SIG-M5 (cell line): ENCODE data around the gene CATSPER3.
"Not testable (repeated sequence)": the region's sequence is repeated elsewhere in the genome, so short reads cannot be mapped to it uniquely, and the experiment has no call there.

ENCODE experiments used
- DNase-seq: peaks from one replicate; lab custom pipeline; 2025; lab: John Stamatoyannopoulos, UW

Gene CATSPER3

DNA sequence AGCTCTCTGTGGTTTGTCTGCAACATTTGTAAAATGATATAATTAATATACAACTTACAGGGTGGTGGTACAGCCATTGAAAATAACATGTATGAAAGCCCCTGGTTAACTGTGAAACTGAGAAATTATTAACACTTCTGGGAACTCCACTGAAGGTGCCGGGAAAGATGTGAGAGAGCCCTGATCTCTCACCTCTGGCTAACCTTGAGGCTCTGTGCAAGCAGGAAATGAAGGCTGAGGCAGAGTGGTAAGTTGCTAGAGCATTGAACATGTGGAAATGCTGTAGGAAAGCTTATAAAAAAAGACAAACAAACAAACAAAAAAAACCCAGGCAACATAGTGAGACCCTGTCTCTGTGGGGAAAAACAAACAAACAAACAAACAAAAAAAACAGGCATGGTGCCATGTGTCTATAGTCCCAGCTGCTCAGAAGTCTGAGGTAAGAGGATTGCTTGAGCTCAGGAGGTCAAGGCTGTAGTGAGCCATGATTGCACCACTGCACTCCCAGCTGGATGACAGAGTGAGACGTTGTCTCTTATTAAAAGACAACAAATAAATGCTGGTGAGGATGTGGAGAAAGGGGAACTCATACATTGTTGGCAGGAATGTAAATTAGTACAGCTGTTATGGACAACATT lies 7.5 kb downstream of the CATSPER3 start:
- DNase-seq: no peak

DNA sequence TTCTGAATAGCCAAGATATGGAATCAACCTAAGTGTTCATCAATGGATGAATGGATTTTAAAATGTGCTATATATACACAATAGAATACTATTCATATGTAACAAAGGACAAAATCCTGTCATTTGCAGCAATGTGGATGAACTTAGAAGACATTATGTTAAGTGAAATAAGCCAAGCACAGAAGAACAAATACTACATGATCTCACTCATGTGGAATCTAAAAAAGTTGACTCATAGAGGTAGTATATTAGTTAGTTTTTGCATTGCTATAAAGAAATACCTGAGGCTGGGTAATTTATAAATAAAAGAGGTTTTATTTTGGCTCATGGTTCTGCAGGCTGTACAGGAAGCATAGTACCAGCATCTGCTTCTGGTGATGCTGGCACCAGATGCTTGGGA lies 8.1 kb downstream of the CATSPER3 start:
- no peak for DNase-seq

GRCh38 chr5:134976841-134977240 lies 9.1 kb downstream of the CATSPER3 start:
- no peak for DNase-seq

- DNase-seq: no peak
Observed at GRCh38 chr5:134979416-134979815, 11.7 kb downstream of the CATSPER3 start.

DNA sequence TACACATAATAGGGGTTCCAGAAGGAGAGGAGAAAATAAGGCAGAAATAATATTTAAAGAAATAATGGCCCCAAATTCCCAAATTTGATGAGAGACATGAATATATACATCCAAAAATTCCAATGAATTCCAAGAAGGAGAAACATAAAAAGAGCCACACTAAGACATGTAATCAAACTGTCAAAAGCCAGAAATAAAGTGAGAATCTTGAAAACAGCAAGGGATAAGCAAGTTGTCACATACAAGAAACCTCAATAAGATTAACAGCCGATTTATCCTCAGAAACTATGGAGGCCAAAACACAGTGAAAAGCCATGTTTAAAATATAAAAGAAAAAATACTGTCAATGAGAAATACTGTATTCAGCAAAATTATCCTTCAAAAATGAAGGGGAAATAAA lies 14.5 kb downstream of the CATSPER3 start:
- no peak for DNase-seq

GRCh38 chr5:134989266-134989830 lies 21.6 kb downstream of the CATSPER3 start:
- DNase-seq: no peak

DNA sequence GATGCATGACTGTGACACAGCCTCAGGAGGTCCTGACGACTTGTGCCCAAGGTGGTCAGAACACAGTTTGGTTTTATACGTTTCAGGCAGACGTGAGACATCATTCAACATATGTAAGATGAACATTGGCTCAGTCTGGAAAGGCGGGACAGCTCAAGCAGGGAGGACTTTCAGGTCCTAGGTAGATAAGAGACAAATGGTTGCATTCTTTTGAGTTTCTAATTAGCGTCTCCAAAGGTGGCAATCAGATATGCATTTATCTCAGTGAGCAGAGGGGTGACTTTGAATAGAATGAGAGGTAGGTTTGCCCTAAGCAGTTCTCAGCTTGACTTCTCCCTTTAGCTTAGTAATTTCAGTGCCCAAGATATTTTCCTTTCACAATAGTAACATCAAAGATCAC lies 22.5 kb downstream of the CATSPER3 start:
- DNase-seq: not testable (repeated sequence)

GRCh38 chr5:134992148-134992547 lies 24.4 kb downstream of the CATSPER3 start:
- no peak for DNase-seq

GRCh38 chr5:134993161-134993560 lies 25.5 kb downstream of the CATSPER3 start:
- no peak for DNase-seq

GRCh38 chr5:134994560-134995156 lies 27.0 kb downstream of the CATSPER3 start:
- no peak for DNase-seq

DNA sequence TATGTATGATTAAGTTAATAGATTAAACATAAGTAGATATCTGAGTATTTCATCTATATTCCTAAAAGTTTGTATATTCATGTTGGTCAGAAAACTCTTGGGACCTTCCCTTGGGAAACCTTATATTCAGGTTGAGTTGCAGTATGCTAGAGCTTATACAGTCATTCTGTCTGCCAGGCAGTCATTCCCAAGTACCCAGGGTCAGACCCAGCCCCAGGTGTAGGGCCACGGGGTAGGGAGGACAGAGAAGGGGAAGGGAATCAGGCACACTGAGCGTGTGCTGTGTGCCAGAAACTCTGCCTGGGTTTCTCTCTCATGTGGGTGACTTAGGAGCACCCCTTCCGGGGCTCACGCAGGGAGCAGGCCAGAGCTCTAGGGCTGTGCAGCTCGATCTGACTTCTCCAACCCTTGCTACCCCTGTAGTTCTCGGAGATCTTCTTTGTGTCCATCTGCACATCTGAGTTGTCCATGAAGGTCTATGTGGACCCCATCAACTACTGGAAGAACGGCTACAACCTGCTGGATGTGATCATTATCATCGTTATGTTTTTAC lies 28.2 kb downstream of the CATSPER3 start:
- DNase-seq: no peak

- DNase-seq: no peak
Observed at GRCh38 chr5:134997015-134997414, 29.3 kb downstream of the CATSPER3 start.

GRCh38 chr5:134998068-134998467 lies 30.4 kb downstream of the CATSPER3 start:
- not testable (repeated sequence) for DNase-seq

GRCh38 chr5:135004376-135004775 lies 36.7 kb downstream of the CATSPER3 start:
- no peak for DNase-seq

DNA sequence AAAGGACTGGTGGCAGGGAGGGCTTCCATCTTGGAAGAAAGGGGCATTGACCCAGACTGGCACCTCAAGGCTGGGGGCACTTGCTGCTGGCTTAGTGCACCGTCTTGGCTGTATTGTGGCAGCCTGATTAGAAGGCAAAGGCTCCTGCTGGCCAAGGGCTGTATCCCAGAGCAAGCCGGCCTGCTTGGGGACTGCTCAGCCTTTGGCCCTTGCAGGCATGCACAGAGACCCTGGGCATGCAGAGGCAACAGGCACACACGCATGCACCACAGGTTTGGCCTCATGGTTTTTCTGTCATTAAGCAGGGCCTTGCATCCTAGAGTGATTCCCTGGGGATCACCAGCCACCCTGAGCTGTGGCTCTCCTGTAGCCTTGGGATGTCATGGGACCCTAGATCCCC lies 37.4 kb downstream of the CATSPER3 start:
- no peak for DNase-seq

- DNase-seq: no peak
Observed at GRCh38 chr5:135007305-135007704, 39.6 kb downstream of the CATSPER3 start.

GRCh38 chr5:135007749-135008363 lies 40.1 kb downstream of the CATSPER3 start:
- no peak for DNase-seq

- no peak for DNase-seq
Observed at GRCh38 chr5:135008556-135008955, 40.8 kb downstream of the CATSPER3 start.

DNA sequence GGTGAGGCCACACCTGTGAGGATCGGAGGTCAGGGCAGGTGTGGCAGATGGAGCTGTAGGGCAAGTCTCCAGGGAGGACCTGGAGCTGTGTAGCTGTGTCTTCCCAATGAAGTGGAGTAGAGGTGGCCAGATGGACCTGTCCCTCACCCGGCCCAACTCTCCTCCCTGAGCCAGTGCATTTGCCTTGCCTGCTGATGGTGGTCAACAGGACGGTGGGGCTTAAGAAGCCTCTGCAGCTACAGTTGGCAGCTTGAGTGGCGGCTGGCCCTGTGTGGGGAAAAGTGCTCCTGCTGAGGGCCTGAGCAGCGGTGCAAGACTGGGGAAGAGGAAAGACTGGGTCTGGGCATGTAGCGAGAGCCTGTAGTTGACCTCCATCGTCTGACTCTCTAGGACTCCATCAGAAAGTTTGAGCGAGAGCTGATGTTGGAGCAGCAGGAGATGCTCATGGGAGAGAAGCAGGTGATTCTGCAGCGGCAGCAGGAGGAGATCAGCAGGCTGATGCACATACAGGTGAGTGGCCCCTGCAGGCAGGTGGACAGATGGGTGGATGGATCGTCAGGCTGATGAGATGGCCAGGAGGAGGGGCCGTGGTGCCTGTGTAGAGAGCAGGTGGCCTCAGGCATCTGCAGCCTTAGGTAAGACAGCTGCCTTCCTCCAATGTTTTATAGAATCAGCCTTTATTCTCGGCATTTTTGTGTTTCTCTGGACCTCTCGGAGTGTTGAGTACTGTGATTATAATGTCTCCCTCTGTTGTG lies 41.5 kb downstream of the CATSPER3 start:
- DNase-seq: no peak

- DNase-seq: no peak
Observed at GRCh38 chr5:135009736-135010501, 42.2 kb downstream of the CATSPER3 start.
